Endothelial cell (in vitro differentiated cells): ENCODE data around the gene MSTO1. TPM values are rescaled to one million over a fixed set of nuclear protein-coding genes. Genes with fewer than 3 reads are reported as not detected.
"Not testable (repeated sequence)": the region's sequence is repeated elsewhere in the genome, so short reads cannot be mapped to it uniquely, and the experiment has no call there.

ENCODE experiments used
- DNase-seq: peaks from one replicate; pipeline ENCODE4 v3.0.0; 2021; ENCODE audit warnings: low spot score
- H3K27ac Mint-ChIP-seq: one replicate; pipeline ENCODE4 v1.8.0; 2021; ENCODE audit warnings: mixed read lengths, inconsistent platforms; ENCODE audit not compliant: unreplicated experiment
- H3K27me3 Mint-ChIP-seq: one replicate; pipeline ENCODE4 v1.8.0; 2021; ENCODE audit warnings: mild to moderate bottlenecking, moderate library complexity, mixed read lengths, inconsistent platforms; ENCODE audit not compliant: unreplicated experiment
- H3K36me3 Mint-ChIP-seq: one replicate; pipeline ENCODE4 v1.8.0; 2021; ENCODE audit warnings: mild to moderate bottlenecking, low read depth, mixed read lengths, inconsistent platforms; ENCODE audit not compliant: unreplicated experiment
- H3K4me1 Mint-ChIP-seq: one replicate; pipeline ENCODE4 v1.8.0; 2021; ENCODE audit warnings: mild to moderate bottlenecking, mixed read lengths, inconsistent platforms; ENCODE audit not compliant: unreplicated experiment
- H3K4me3 Mint-ChIP-seq: one replicate; pipeline ENCODE4 v1.8.0; 2021; ENCODE audit warnings: mild to moderate bottlenecking, mixed read lengths, inconsistent platforms; ENCODE audit not compliant: unreplicated experiment
- H3K9me3 Mint-ChIP-seq: one replicate; pipeline ENCODE4 v1.8.0; 2021; ENCODE audit warnings: mixed read lengths, inconsistent platforms; ENCODE audit not compliant: unreplicated experiment
- CTCF ChIP-seq: fragments of 200-600 bp; sonication (generic); IDR thresholded peaks from one replicate; pipeline ENCODE4 v1.5.0; 2021; ENCODE audit warnings: antibody characterized with exemption; ENCODE audit not compliant: unreplicated experiment
- total RNA-seq: library from RNA; stranded (reverse); fragmentation: NEBNext Ultra II Directional; extraction: Animal tissue kit (Norgen Biotek cat#: 25700); gene quantifications from one replicate; pipeline ENCODE4 v1.2.1, GENCODE V29; 2021; ENCODE audit not compliant: unreplicated experiment

MSTO1 gene
- total RNA-seq, 1 donor from 2014 or later, result 34.5 TPM

GRCh38 chr1:155622191-155622590, 12.2 kb downstream of the MSTO1 start:
- Mint-ChIP-seq H3K9me3 (peaks cover 7% of the 10 kb centered on the region), H3K4me1 (peaks cover 2% of the 10 kb centered on the region), H3K27ac (no peak overlapping the region), H3K4me3 (no peak overlapping the region), H3K36me3 (peaks cover 16% of the 10 kb centered on the region), H3K27me3 (peaks cover 10% of the 10 kb centered on the region)
- no peak for DNase-seq
- TF ChIP-seq CTCF, result no peak

GRCh38 chr1:155623357-155623756, 13.3 kb downstream of the MSTO1 start:
- TF ChIP-seq CTCF, result no peak
- Mint-ChIP-seq H3K9me3 (peaks cover 7% of the 10 kb centered on the region), H3K4me3 (no peak overlapping the region), H3K27me3 (peaks cover 10% of the 10 kb centered on the region), H3K36me3 (peaks cover 16% of the 10 kb centered on the region), H3K4me1 (peaks cover 2% of the 10 kb centered on the region), H3K27ac (no peak overlapping the region)
- DNase-seq, result no peak

- not testable (repeated sequence) for H3K27ac Mint-ChIP-seq, H3K9me3 Mint-ChIP-seq, H3K4me3 Mint-ChIP-seq, DNase-seq, H3K27me3 Mint-ChIP-seq, H3K4me1 Mint-ChIP-seq
- H3K36me3 Mint-ChIP-seq, result peaks cover 16% of the 10 kb centered on the region
These were observed 16.4 kb downstream of the MSTO1 start for GRCh38 chr1:155626428-155626827.

GRCh38 chr1:155636397-155637153, 26.6 kb downstream of the MSTO1 start:
- Mint-ChIP-seq H3K27ac (no peak overlapping the region), H3K27me3 (no peaks in the 10 kb centered on the region), H3K4me3 (no peak overlapping the region), H3K4me1 (no peaks in the 10 kb centered on the region), H3K36me3 (peaks cover 3% of the 10 kb centered on the region), H3K9me3 (peaks cover 4% of the 10 kb centered on the region)
- DNase-seq, result no peak
- TF ChIP-seq CTCF, result no peak

- no peak for DNase-seq
- TF ChIP-seq CTCF, result no peak
- H3K4me1 Mint-ChIP-seq, result no peaks in the 10 kb centered on the region
- peaks cover 13% of the 10 kb centered on the region for H3K36me3 Mint-ChIP-seq
- H3K27me3 Mint-ChIP-seq, result no peaks in the 10 kb centered on the region
- no peak overlapping the region for H3K27ac Mint-ChIP-seq
- H3K9me3 Mint-ChIP-seq, result peaks cover 13% of the 10 kb centered on the region
- H3K4me3 Mint-ChIP-seq, result no peak overlapping the region
These were observed 30.3 kb downstream of the MSTO1 start for GRCh38 chr1:155640367-155640766.

- peaks cover 13% of the 10 kb centered on the region for H3K9me3 Mint-ChIP-seq
- peaks cover 13% of the 10 kb centered on the region for H3K36me3 Mint-ChIP-seq
- DNase-seq, H3K4me3 Mint-ChIP-seq, H3K27ac Mint-ChIP-seq, H3K4me1 Mint-ChIP-seq, H3K27me3 Mint-ChIP-seq: not testable (repeated sequence)
These were observed 32.7 kb downstream of the MSTO1 start for GRCh38 chr1:155642559-155643180.
